Eye (tissue), 1 donor: ENCODE data around the gene CHST15.

Experiments
- DNase-seq: peaks from one replicate; pipeline ENCODE4 v3.0.0-alpha.2; 2015

CHST15 gene

GRCh38 chr10:124078714-124079113, 14.7 kb downstream of the CHST15 start:
- DNase-seq = peak; percentile 19

DNA sequence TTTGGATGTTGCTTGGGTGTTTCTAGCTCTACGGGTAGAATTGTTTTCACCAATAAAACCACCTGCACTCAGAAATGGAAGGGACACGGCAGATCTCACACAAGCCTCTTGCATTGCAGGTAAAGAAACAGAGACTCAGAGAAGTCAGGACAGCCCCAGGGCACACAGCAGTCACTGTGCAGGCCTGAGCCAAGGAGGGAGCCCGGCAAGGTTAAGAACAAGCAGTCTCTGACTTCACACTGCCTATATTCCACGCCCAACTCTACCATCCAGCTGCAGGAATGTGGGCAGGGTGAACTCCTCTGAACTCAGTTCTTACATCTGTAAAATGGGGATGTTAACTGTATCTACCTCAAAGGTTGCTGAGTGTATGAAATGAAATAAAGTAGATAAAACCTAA, 15.4 kb downstream of the CHST15 start:
- DNase-seq = no peak

DNA sequence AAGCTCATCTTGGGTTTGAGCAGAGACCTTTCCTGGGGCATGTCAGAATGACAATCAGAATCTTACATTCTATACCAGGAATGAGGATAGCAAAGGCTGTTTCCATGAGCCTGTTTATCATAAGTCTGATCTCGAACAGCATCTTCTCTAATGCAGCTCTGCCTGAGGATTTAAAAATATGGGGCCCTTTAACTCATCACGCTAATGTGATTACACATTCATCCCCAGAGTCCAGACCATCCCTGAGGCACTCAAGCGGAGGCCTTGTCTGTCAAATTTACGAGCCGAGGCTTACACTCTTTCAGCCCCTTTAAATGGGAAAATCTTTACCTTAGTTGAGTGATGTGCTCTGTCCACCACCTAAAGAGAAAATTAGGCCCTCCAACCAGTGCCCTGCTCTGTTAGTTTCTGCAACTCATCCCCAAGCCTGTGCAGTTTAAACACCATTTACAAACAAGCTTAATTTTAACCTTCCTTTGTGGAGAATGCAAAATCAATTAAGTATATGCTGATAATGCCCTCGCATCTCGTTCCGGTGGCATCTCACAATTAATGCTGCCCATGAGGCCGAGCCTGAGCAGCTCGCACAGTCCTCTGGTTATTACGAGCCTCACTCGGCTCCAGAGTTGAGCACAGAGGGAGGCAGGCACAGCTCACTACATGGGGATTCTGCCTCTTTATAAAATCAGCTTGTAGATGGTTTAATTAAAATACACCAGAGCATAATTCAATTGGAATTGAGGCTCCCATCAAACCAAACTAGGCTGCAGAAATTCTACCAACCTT, 16.0 kb downstream of the CHST15 start:
- peak; percentile 78 for DNase-seq

GRCh38 chr10:124076148-124076733, 17.2 kb downstream of the CHST15 start:
- peak; percentile 62 for DNase-seq

GRCh38 chr10:124075231-124075955, 18.0 kb downstream of the CHST15 start:
- DNase-seq = peak; percentile 89

GRCh38 chr10:124074501-124075109, 18.8 kb downstream of the CHST15 start:
- DNase-seq = no peak

DNA sequence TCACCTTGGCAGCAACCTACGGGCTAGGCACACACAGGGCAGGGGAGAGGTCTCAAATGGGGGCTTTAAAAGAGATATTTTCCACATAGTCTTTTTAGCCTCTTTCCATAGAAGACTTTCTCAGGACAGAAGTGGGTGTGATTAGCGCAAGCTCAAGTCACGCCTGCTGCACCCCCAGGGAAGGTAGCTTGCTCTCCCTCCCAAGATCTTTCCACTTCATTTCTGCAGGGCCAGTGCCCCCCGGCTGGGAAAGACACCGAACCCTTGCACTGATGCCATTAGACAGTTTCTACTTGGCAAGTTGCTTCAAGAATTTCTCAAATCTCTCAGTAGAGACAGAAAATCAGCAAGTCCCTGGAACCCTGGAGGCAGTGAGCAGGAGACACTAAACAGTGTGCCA, 19.4 kb downstream of the CHST15 start:
- DNase-seq = no peak

DNA sequence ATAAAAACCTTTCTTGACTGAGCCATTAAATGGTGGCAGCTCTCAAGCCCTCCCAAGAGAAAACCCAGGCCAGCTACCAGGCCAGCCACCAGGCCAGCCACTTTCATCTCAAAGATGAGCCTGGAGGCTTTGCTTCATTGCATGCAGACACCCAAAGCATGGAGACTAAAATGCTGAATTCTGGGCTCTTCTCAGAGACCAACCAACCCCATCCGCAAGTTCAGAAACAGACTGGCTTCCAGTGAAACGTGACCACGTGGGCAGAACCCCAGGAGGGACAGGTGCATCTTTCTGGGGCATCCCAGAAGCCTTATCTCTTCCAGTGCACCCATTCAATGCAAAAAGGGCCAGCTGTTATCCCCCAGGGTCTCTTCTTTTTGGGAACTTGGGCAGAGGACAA, 20.9 kb downstream of the CHST15 start:
- no peak for DNase-seq

DNA sequence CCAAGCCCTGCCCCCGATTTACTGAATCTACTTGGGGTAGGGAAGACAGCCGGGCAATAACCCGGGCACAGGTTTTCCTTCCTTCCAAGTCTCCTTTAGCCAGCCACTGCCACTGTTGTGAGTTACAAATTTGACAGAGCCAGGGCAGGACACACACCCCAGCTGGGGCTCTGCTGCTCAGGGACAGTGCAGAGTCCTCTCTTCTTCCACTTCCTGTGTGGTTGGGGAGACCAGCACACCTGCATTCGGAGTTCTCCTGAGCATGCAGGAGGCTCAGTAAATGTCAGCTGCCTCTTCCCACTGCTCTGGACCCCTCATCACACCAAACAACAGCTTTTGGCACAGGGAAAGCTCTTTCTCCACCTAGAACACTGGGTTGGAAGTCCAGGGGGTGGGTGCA, 21.3 kb downstream of the CHST15 start:
- DNase-seq = no peak

- DNase-seq = no peak
Measured at GRCh38 chr10:124071141-124071540, 22.3 kb downstream of the CHST15 start.

- no peak for DNase-seq
Measured at GRCh38 chr10:124070666-124071065, 22.7 kb downstream of the CHST15 start.

GRCh38 chr10:124069341-124070264, 23.8 kb downstream of the CHST15 start:
- no peak for DNase-seq

DNA sequence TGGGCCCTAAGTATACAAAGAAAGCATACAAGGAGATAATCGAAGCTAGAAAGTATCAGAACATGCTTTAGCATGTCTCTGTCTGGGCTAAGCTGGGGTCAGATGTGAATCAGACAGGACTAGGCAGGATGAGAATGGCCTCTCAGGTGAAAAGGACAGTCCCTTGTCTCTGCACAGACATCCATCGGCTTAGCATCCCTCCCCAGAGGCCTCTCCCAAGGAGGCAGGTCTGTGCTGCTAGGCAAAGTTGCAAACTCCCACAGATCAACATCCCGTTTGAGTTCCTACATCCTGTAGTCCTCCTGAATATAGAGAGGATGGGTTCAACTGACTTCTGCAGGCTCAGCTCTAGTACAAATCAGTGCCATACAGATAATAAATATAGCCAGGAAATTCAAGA, 24.5 kb downstream of the CHST15 start:
- no peak for DNase-seq

DNA sequence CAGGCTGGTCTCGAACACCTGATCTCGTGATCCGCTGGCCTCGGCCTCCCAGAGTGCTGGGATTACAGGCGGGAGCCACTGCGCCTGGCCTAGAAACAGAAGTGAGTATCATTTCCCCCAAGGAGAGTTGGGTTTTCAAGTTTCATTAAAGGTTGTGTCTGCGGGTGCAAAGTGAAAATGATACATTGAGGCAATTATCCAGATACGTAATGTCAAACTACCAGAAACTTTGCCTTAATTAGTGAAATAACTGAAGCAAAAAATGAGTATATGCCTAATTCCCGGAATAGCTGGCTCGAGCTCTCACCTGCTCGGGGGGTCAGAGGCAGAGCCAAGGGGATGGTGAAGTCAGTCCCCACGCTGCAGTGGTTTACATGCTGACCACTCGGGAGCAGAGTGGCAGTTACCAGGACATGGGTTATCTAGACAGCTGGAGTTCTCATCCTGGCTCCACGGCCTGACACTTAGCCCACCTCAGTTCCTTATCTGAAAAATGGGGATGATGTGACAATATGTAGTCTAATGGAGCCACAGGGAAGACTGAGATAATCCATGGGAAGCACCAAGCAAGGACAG, 25.5 kb downstream of the CHST15 start:
- DNase-seq = no peak

DNA sequence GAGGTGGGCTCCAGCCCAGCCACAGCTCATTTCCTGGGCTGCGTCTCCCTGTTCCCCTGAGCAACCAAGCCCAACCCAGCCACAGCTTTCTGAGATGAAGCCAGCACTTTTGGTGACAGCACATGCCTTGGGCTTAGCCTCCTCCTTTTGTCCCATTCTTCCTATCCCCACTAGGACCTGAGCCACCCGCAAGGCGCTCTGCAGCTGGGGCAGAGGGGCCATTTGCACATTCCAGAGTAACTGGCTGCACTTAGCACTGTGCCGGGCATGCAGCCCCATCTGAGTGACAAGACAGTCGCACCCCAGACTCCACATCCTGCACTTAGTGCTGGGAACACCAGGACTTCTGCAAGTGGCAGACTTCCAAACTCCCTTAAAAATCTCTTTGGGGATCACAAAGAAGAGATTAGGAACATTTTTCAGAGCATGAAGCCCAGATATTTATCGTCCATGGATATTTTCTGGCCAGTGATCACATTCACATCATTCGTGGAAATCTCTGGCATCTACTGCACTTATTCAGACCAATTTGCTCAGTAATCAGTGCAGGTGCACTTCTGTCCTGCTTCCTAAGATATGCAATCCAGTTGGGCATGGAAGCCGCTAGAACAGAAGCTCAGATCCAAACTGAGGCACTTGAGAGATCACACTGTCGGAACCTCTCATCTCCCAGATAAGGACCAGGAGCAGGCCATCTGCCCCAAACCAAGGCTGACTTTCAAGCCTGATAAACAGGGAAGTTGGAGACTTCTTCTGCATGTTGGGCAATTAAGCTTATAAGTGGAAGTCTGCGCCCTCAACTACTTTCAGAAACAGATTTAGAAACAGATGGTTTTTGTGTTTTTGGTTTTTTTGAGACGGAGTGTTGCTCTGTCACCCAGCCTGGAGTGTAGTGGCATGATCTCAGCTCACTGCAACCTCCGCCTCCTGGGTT, 26.4 kb downstream of the CHST15 start:
- DNase-seq = peak; percentile 60

- no peak for DNase-seq
Measured at GRCh38 chr10:124066126-124066700, 27.2 kb downstream of the CHST15 start.

- DNase-seq = no peak
Measured at GRCh38 chr10:124065382-124066125, 27.8 kb downstream of the CHST15 start.

DNA sequence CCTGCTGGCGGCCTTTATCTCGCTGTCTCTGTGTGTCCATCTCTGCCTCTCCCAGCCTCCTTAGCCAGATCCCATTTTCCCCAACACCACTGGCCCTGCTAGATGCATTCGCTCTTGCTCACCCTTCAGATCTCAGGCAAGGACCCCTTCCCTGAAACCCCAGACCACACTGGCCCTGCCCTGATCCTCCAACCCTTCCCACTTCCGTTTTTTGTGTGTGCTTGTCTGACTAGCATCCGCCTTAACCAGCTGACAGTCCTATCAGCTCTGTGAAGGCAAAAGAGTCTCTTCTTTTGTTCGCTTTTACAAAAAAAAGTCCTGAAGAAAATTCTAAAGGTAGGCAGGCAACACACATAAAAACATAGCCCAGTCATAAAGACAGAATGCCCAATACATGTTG, 28.7 kb downstream of the CHST15 start:
- DNase-seq = no peak

- DNase-seq = no peak
Measured at GRCh38 chr10:124063750-124064603, 29.4 kb downstream of the CHST15 start.
